SK-N-SH treated with all-trans-retinoic acid at 6 μM for 48 hours (cell line): Measurements from ENCODE around the gene MMP24.
A peak's percentile ranks its signal among the peaks of the same experiment; 100 is the strongest.

Experiments used
- ATAC-seq: fragments of 200-7000 bp; cut with Tn5 transposase; 3 replicates; pipeline ENCODE4 v1.9.1; 2020; ENCODE audit warnings: mild to moderate bottlenecking, moderate library complexity
- ARNTL ChIP-seq: fragments of 450-650 bp; formaldehyde crosslinking; IDR thresholded peaks from 2 replicates; pipeline ENCODE4 v1.5.0; 2020; ENCODE audit warnings: low read depth, mild to moderate bottlenecking, moderate library complexity, borderline replicate concordance
- BACH2 ChIP-seq: fragments of 250-450 bp; sonication (Bioruptor Pico); IDR thresholded peaks from 2 replicates; pipeline ENCODE4 v1.9.0; 2021; ENCODE audit warnings: mild to moderate bottlenecking, borderline replicate concordance
- CREB5 ChIP-seq: fragments of 250-450 bp; sonication (Bioruptor Pico); IDR thresholded peaks from 2 replicates; pipeline ENCODE4 v1.5.1; 2020; ENCODE audit warnings: low read depth, mild to moderate bottlenecking, moderate library complexity
- CSDC2 ChIP-seq: fragments of 250-450 bp; sonication (Bioruptor Pico); IDR thresholded peaks from 2 replicates; pipeline ENCODE4 v1.5.0; 2020; ENCODE audit warnings: mild to moderate bottlenecking, moderate library complexity
- CSRNP3 ChIP-seq: fragments of 250-450 bp; sonication (Bioruptor Pico); IDR thresholded peaks from 2 replicates; pipeline ENCODE4 v1.5.1; 2021; ENCODE audit warnings: mild to moderate bottlenecking, moderate library complexity
- ESRRG ChIP-seq: fragments of 250-450 bp; sonication (Bioruptor Pico); IDR thresholded peaks from 2 replicates; pipeline ENCODE4 v1.6.1; 2021; ENCODE audit warnings: mild to moderate bottlenecking
- GLIS3 ChIP-seq: fragments of 250-450 bp; sonication (Bioruptor Pico); IDR thresholded peaks from 2 replicates; pipeline ENCODE4 v1.5.0; 2020; ENCODE audit warnings: mild to moderate bottlenecking, moderate library complexity
- ISL1 ChIP-seq: fragments of 250-450 bp; sonication (Bioruptor Pico); IDR thresholded peaks from 2 replicates; pipeline ENCODE4 v2.1.2; 2022; ENCODE audit warnings: mild to moderate bottlenecking, moderate library complexity
- OSR1 ChIP-seq: fragments of 250-450 bp; sonication (Bioruptor Pico); IDR thresholded peaks from 2 replicates; pipeline ENCODE4 v1.8.0; 2022; ENCODE audit warnings: moderate library complexity, mild to moderate bottlenecking, inconsistent platforms
- POU6F1 ChIP-seq: fragments of 250-450 bp; sonication (Bioruptor Pico); IDR thresholded peaks from 2 replicates; pipeline ENCODE4 v1.8.0; 2021; ENCODE audit warnings: low read depth, mild to moderate bottlenecking, moderate library complexity, borderline replicate concordance
- PPARA ChIP-seq: fragments of 250-450 bp; sonication (Bioruptor Pico); IDR thresholded peaks from 2 replicates; pipeline ENCODE4 v1.5.0; 2020; ENCODE audit warnings: mild to moderate bottlenecking, borderline replicate concordance
- RARB ChIP-seq: fragments of 250-450 bp; sonication (Bioruptor Pico); IDR thresholded peaks from 2 replicates; pipeline ENCODE4 v1.8.0; 2021; ENCODE audit warnings: mild to moderate bottlenecking, moderate library complexity
- SNAI2 ChIP-seq: fragments of 250-450 bp; sonication (Bioruptor Pico); IDR thresholded peaks from 2 replicates; pipeline ENCODE4 v1.5.0; 2020; ENCODE audit warnings: mild to moderate bottlenecking, moderate library complexity
- TCF4 ChIP-seq: fragments of 250-450 bp; sonication (Bioruptor Pico); IDR thresholded peaks from 2 replicates; pipeline ENCODE4 v1.8.0; 2021; ENCODE audit warnings: mild to moderate bottlenecking, moderate library complexity, borderline replicate concordance
- TOX ChIP-seq: fragments of 250-450 bp; sonication (Bioruptor Pico); IDR thresholded peaks from 2 replicates; pipeline ENCODE4 v1.8.0; 2021; ENCODE audit warnings: mild to moderate bottlenecking, moderate library complexity, borderline replicate concordance
- TSHZ2 ChIP-seq: fragments of 250-450 bp; sonication (Bioruptor Pico); IDR thresholded peaks from 2 replicates; pipeline ENCODE4 v1.5.0; 2020; ENCODE audit warnings: mild to moderate bottlenecking, moderate library complexity
- ZC3H10 ChIP-seq: fragments of 250-450 bp; sonication (Bioruptor Pico); IDR thresholded peaks from 2 replicates; pipeline ENCODE4 v1.5.1; 2021; ENCODE audit warnings: mild to moderate bottlenecking, moderate library complexity
- ZFP3 ChIP-seq: fragments of 250-450 bp; sonication (Bioruptor Pico); IDR thresholded peaks from 2 replicates; pipeline ENCODE4 v1.5.0; 2020; ENCODE audit warnings: mild to moderate bottlenecking, moderate library complexity
- ZFP30 ChIP-seq: fragments of 450-650 bp; formaldehyde crosslinking; IDR thresholded peaks from 2 replicates; pipeline ENCODE4 v1.5.0; 2022; ENCODE audit warnings: mild to moderate bottlenecking, moderate library complexity
- ZNF565 ChIP-seq: fragments of 450-650 bp; formaldehyde crosslinking; conservative IDR thresholded peaks from 2 replicates; pipeline ENCODE4 v1.5.0; 2020; ENCODE audit warnings: low read depth, mild to moderate bottlenecking, moderate library complexity
- ZNF70 ChIP-seq: fragments of 450-650 bp; formaldehyde crosslinking; IDR thresholded peaks from 2 replicates; pipeline ENCODE4 v1.5.0; 2020; ENCODE audit warnings: mild to moderate bottlenecking, moderate library complexity
- ZNF8 ChIP-seq: fragments of 450-650 bp; formaldehyde crosslinking; IDR thresholded peaks from 2 replicates; pipeline ENCODE4 v1.5.0; 2020; ENCODE audit warnings: mild to moderate bottlenecking, moderate library complexity

The MMP24 gene

GRCh38 chr20:35277127-35277526 lies 50.6 kb downstream of the MMP24 start:
- peak; percentile 22 for ATAC-seq
- TF ChIP-seq CSDC2 (CRISPR knock-in tag) (no peak), BACH2 (CRISPR knock-in tag) (no peak), ISL1 (no peak), TCF4 (no peak), CREB5 (CRISPR knock-in tag) (no peak), PPARA (CRISPR knock-in tag) (no peak), ZNF8 (no peak), RARB (CRISPR knock-in tag) (no peak), ZFP3 (CRISPR knock-in tag) (no peak), ARNTL (CRISPR knock-in tag) (no peak), TSHZ2 (CRISPR knock-in tag) (no peak), OSR1 (CRISPR knock-in tag) (no peak), ZFP30 (CRISPR knock-in tag) (no peak)

- no peak for TF ChIP-seq ZFP3 (CRISPR knock-in tag)
- peak; percentile 25; the same call in 1 of the 2 replicates for TF ChIP-seq ESRRG (CRISPR knock-in tag)
- peak; percentile 28; the same call in 1 of the 2 replicates for TF ChIP-seq GLIS3 (CRISPR knock-in tag)
- ATAC-seq, result peak; percentile 92
Observed at GRCh38 chr20:35277531-35278395, 51.3 kb downstream of the MMP24 start, which contains the start of gene MMP24OS. Gene MMP24OS, minus strand, starts transcription at chr20:35278122. Its CDS starts 193 bp downstream, at chr20:35277929.

GRCh38 chr20:35279040-35279439 lies 52.5 kb downstream of the MMP24 start:
- no peak for ATAC-seq
- no peak for TF ChIP-seq ZC3H10
- TF ChIP-seq BACH2 (CRISPR knock-in tag), result no peak
- TF ChIP-seq SNAI2 (CRISPR knock-in tag), result no peak
- no peak for TF ChIP-seq ZFP3 (CRISPR knock-in tag)
- no peak for TF ChIP-seq PPARA (CRISPR knock-in tag)
- TF ChIP-seq ZFP30 (CRISPR knock-in tag), result no peak

- TF ChIP-seq POU6F1 (CRISPR knock-in tag) (no peak), ARNTL (CRISPR knock-in tag) (no peak), TSHZ2 (CRISPR knock-in tag) (no peak), ZC3H10 (no peak), GLIS3 (CRISPR knock-in tag) (no peak), ZNF565 (CRISPR knock-in tag) (no peak), CSRNP3 (CRISPR knock-in tag) (no peak), ZNF70 (CRISPR knock-in tag) (no peak), ZFP3 (CRISPR knock-in tag) (no peak), BACH2 (CRISPR knock-in tag) (no peak), TOX (CRISPR knock-in tag) (no peak), ISL1 (no peak), RARB (CRISPR knock-in tag) (no peak), TCF4 (no peak), PPARA (CRISPR knock-in tag) (no peak), SNAI2 (CRISPR knock-in tag) (no peak)
- no peak for ATAC-seq
Observed at GRCh38 chr20:35279533-35280174, 53.2 kb downstream of the MMP24 start.
